ENCODE measurements around the gene DNAJA3. TPM values are rescaled to one million over a fixed set of nuclear protein-coding genes. Genes with fewer than 3 reads are reported as not detected.
A peak's percentile ranks its signal among the peaks of the same experiment; 100 is the strongest.

DNAJA3 gene
- total and polyA plus RNA-seq, 9 of the 15 experiments (the other 6 are each of a cell fraction or from before 2014, with no cell fraction given), result 8.1 to 105 (median 79.0) TPM

- Histone ChIP-seq H2AFZ (ENCODE audit: low read depth, low read length) (peak overlapping the region; percentile 30; the same call in 1 of the 2 replicates), H3K9me1 (ENCODE audit: control insufficient read depth, insufficient read depth, low read length) (no peaks in the 10 kb centered on the region), H3K27me3 (ENCODE audit: control insufficient read depth in 2 of 2, insufficient read depth in 2 of 2, low read length in 2 of 2) (no peaks in the 10 kb centered on the region), H3K4me1 (replicated peaks in 1 of 2; ENCODE audit: control insufficient read depth in 2 of 2, insufficient read depth in 2 of 2, low read length in 2 of 2) (peaks cover 8 to 24% of the 10 kb centered on the region in 2 experiments; a peak in 4 of 5 replicates), H3K27ac (ENCODE audit: extremely low read depth, low read depth, low read length) (no peak overlapping the region), H3K9ac (ENCODE audit: insufficient read depth in 1 of 2, low read depth in 2 of 2, low read length in 2 of 2) (no peak overlapping the region), H3K36me3 (ENCODE audit: control insufficient read depth, insufficient read depth, low read length) (no peaks in the 10 kb centered on the region), H3K4me3 (no peak overlapping the region), H4K20me1 (replicated peaks; ENCODE audit: control insufficient read depth, insufficient read depth, low read length) (peaks cover 1% of the 10 kb centered on the region), H3K9me3 (replicated peaks; ENCODE audit: control insufficient read depth, insufficient read depth, low read depth, low read length) (no peaks in the 10 kb centered on the region), H3K4me2 (ENCODE audit: insufficient read depth, low read length) (no peak overlapping the region), H3K79me2 (ENCODE audit: control insufficient read depth, insufficient read depth, low read length) (peaks cover 17% of the 10 kb centered on the region)
- in situ Hi-C loops (cut with MboI) (no loop called here), intact Hi-C loops (cut with micrococcal nuclease) (no loop called here)
- BruUV-seq (replicated peaks), result no TSS peak
- FAIRE-seq, result no peak
- WGBS (ENCODE audit: insufficient coverage, low coverage, missing lambda C conversion rate), result 58% methylated on average over 8 of the region's 8 CpGs
- TF ChIP-seq CREB3L1 (IDR thresholded peaks at IDR 0.05; ENCODE audit: borderline replicate concordance, low read depth) (no peak), PRDM10 (IDR thresholded peaks at IDR 0.05; ENCODE audit: partially characterized antibody) (peak; percentile 37)
- no peak for DNase-seq (ENCODE audit: extremely low read depth in 1 of 4, low spot score in 3 of 4)
- CTCF ChIA-PET (ENCODE audit: low intra/inter-chr PET ratio), result no interaction called here
- ATAC-seq, result no peak
- POLR2A ChIA-PET, result interaction anchor here (0.6 kb wide), 1 partner anchor 138 kb away, joined by 6 read pairs; no protein-coding TSS in a partner anchor
Measured at GRCh38 chr16:4420505-4421105, 5.1 kb upstream of the DNAJA3 start.
